HEK293 (cell line): ENCODE results near the gene STAG3.

ENCODE experiments used
- AEBP2 ChIP-seq: fragments of 450-650 bp; formaldehyde crosslinking; IDR thresholded peaks from 2 replicates; pipeline ENCODE4 v1.5.1; 2016; ENCODE audit warnings: missing biosample characterization, missing genetic modification characterization, borderline replicate concordance
- CTCF ChIP-seq: fragments of 450-650 bp; formaldehyde crosslinking; IDR thresholded peaks from 2 replicates; pipeline ENCODE4 v1.5.1; 2016; ENCODE audit warnings: missing biosample characterization, missing genetic modification characterization
- GLIS2 ChIP-seq: fragments of 450-650 bp; formaldehyde crosslinking; IDR thresholded peaks from 2 replicates; pipeline ENCODE4 v1.5.1; 2016; ENCODE audit warnings: missing biosample characterization, missing genetic modification characterization
- HOXD13 ChIP-seq: sonication (generic); formaldehyde crosslinking; IDR thresholded peaks from 2 replicates; pipeline ENCODE4 v1.8.0; 2022; ENCODE audit warnings: missing genetic modification reagents, borderline replicate concordance
- KLF1 ChIP-seq: fragments of 450-650 bp; formaldehyde crosslinking; IDR thresholded peaks from 2 replicates; pipeline ENCODE4 v1.5.1; 2016; ENCODE audit warnings: missing biosample characterization, missing genetic modification characterization
- KLF8 ChIP-seq: fragments of 450-650 bp; formaldehyde crosslinking; IDR thresholded peaks from 2 replicates; pipeline ENCODE4 v1.5.1; 2016; ENCODE audit warnings: missing biosample characterization, missing genetic modification characterization
- PBX3 ChIP-seq: sonication (generic); formaldehyde crosslinking; IDR thresholded peaks from 2 replicates; pipeline ENCODE4 v1.8.1; 2022; ENCODE audit warnings: mild to moderate bottlenecking, moderate library complexity, missing genetic modification reagents
- REST ChIP-seq: fragments of 450-650 bp; formaldehyde crosslinking; IDR thresholded peaks from 2 replicates; pipeline ENCODE4 v1.5.1; 2016; ENCODE audit warnings: missing biosample characterization, missing genetic modification characterization
- SALL2 ChIP-seq: fragments of 450-650 bp; formaldehyde crosslinking; IDR thresholded peaks from 2 replicates; pipeline ENCODE4 v1.5.0; 2017; ENCODE audit warnings: missing biosample characterization, mild to moderate bottlenecking, missing genetic modification characterization, borderline replicate concordance
- ZBTB20 ChIP-seq: fragments of 450-650 bp; formaldehyde crosslinking; IDR thresholded peaks from 2 replicates; pipeline ENCODE4 v1.5.1; 2016; ENCODE audit warnings: missing biosample characterization, missing genetic modification characterization
- ZNF148 ChIP-seq: fragments of 450-650 bp; formaldehyde crosslinking; IDR thresholded peaks from 2 replicates; pipeline ENCODE4 v1.5.0; 2017; ENCODE audit warnings: missing biosample characterization, missing genetic modification characterization, borderline replicate concordance
- ZNF16 ChIP-seq: fragments of 450-650 bp; formaldehyde crosslinking; IDR thresholded peaks from 2 replicates; pipeline ENCODE4 v1.5.1; 2016; ENCODE audit warnings: low read depth, missing biosample characterization, missing genetic modification characterization
- ZNF311 ChIP-seq: fragments of 450-650 bp; formaldehyde crosslinking; IDR thresholded peaks from 2 replicates; pipeline ENCODE4 v1.5.1; 2017; ENCODE audit warnings: missing biosample characterization, missing genetic modification characterization, borderline replicate concordance
- ZNF362 ChIP-seq: fragments of 450-650 bp; formaldehyde crosslinking; IDR thresholded peaks from 2 replicates; pipeline ENCODE4 v1.5.1; 2016; ENCODE audit warnings: missing biosample characterization, missing genetic modification characterization
- ZNF404 ChIP-seq: fragments of 450-650 bp; formaldehyde crosslinking; IDR thresholded peaks from 2 replicates; pipeline ENCODE4 v1.5.1; 2017; ENCODE audit warnings: missing biosample characterization, missing genetic modification characterization
- ZNF488 ChIP-seq: fragments of 450-650 bp; formaldehyde crosslinking; IDR thresholded peaks from 2 replicates; pipeline ENCODE4 v1.5.1; 2016; ENCODE audit warnings: missing biosample characterization, missing genetic modification characterization
- ZNF629 ChIP-seq: fragments of 450-650 bp; formaldehyde crosslinking; IDR thresholded peaks from 2 replicates; pipeline ENCODE4 v1.5.1; 2017; ENCODE audit warnings: missing biosample characterization, missing genetic modification characterization
- ZNF660 ChIP-seq: fragments of 450-650 bp; IDR thresholded peaks from 2 replicates; pipeline ENCODE4 v1.5.1; 2018; ENCODE audit warnings: missing biosample characterization, mild to moderate bottlenecking, missing genetic modification characterization
- ZNF707 ChIP-seq: fragments of 450-650 bp; formaldehyde crosslinking; IDR thresholded peaks from 2 replicates; pipeline ENCODE4 v1.5.1; 2016; ENCODE audit warnings: missing biosample characterization, missing genetic modification characterization
- ZNF76 ChIP-seq: fragments of 450-650 bp; formaldehyde crosslinking; IDR thresholded peaks from 2 replicates; pipeline ENCODE4; 2016; ENCODE audit warnings: low read depth, missing biosample characterization, missing genetic modification characterization, borderline replicate concordance
- ZNF768 ChIP-seq: fragments of 450-650 bp; formaldehyde crosslinking; IDR thresholded peaks from 2 replicates; pipeline ENCODE4 v1.5.1; 2018; ENCODE audit warnings: missing biosample characterization, mild to moderate bottlenecking, missing genetic modification characterization
- ZNF777 ChIP-seq: fragments of 450-650 bp; formaldehyde crosslinking; IDR thresholded peaks from 2 replicates; pipeline ENCODE4 v1.5.1; 2017; ENCODE audit warnings: missing biosample characterization, missing genetic modification characterization, borderline replicate concordance
- ZSCAN4 ChIP-seq: fragments of 450-650 bp; formaldehyde crosslinking; IDR thresholded peaks from 2 replicates; pipeline ENCODE4 v1.5.1; 2017; ENCODE audit warnings: missing biosample characterization, missing genetic modification characterization

The STAG3 gene

GRCh38 chr7:100130608-100131453, 46.9 kb upstream of the STAG3 start (continued):
- no peak for TF ChIP-seq PBX3 (CRISPR knock-in tag)
- TF ChIP-seq KLF8 (tag by site-specific recombination), result no peak; the same call in 1 of the 2 replicates
- no peak for TF ChIP-seq ZNF311 (tag by site-specific recombination)
- TF ChIP-seq ZNF777 (tag by site-specific recombination), result no peak
- no peak for TF ChIP-seq HOXD13
- no peak for TF ChIP-seq ZNF768
- TF ChIP-seq CTCF (tag by site-specific recombination), result peak; percentile 86
- no peak for TF ChIP-seq ZNF76 (tag by site-specific recombination)
- TF ChIP-seq GLIS2 (tag by site-specific recombination), result peak; percentile 84
- no peak for TF ChIP-seq ZNF488 (tag by site-specific recombination)
- no peak for TF ChIP-seq ZNF16 (tag by site-specific recombination)
- TF ChIP-seq ZSCAN4 (tag by site-specific recombination), result no peak
- TF ChIP-seq KLF1, result no peak
- no peak for TF ChIP-seq SALL2
- no peak for TF ChIP-seq ZNF362 (tag by site-specific recombination)
- TF ChIP-seq ZNF707 (tag by site-specific recombination), result no peak
- TF ChIP-seq ZNF404, result no peak
- TF ChIP-seq ZBTB20 (tag by site-specific recombination), result no peak
- no peak for TF ChIP-seq ZNF148 (tag by site-specific recombination)
- no peak; the same call in 1 of the 2 replicates for TF ChIP-seq ZNF629 (tag by site-specific recombination)
- TF ChIP-seq ZNF660 (tag by site-specific recombination), result no peak; the same call in 1 of the 2 replicates
- no peak for TF ChIP-seq AEBP2 (tag by site-specific recombination)
- TF ChIP-seq REST, result no peak
